Hepatic stellate cell (primary cell): ENCODE measurements around the gene BMAL1.

Experiments
- DNase-seq: peaks from one replicate; pipeline ENCODE4 v3.0.0; 2011; ENCODE audit warnings: low spot score

Gene BMAL1

GRCh38 chr11:13291800-13292199, 14.2 kb downstream of the BMAL1 start:
- DNase-seq: no peak

DNA sequence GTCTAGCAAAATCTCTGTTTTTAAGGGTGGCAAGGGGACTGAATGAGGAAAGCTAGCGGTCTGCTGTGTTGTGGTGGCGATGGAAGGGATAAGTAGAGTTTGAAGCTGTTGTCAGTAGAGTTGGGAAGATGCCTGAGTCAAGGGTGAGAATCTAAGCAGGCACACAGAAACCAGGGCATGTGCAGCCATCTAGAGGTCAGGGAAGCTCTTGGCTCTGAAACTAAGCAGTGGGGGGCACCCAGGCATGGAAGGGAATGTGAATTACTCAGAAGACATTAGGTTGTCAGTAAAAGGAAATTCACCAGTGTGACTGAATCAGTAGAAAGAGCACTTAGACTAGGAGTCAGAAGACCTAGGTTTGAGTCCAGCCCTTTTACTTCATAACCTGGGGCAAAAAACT, 15.4 kb downstream of the BMAL1 start:
- no peak for DNase-seq

DNA sequence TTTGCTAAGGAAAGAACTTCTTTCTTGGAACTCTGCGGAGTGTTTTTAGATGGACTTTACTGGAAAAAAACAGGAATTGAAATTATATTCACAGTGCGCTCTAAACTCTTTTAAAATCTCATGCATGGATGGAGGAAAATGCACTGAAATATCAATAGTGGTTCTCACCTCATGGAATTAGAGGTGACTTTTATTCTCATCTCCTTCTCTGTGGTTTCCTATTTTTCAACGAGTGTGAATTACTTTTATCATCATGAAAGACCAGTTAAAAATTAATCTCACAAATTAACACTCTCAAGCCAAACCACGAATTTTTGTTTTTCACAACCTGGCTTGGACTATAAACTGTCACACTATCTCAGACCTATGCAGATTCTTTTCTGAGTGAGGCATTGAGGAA, 16.6 kb downstream of the BMAL1 start:
- DNase-seq: no peak

DNA sequence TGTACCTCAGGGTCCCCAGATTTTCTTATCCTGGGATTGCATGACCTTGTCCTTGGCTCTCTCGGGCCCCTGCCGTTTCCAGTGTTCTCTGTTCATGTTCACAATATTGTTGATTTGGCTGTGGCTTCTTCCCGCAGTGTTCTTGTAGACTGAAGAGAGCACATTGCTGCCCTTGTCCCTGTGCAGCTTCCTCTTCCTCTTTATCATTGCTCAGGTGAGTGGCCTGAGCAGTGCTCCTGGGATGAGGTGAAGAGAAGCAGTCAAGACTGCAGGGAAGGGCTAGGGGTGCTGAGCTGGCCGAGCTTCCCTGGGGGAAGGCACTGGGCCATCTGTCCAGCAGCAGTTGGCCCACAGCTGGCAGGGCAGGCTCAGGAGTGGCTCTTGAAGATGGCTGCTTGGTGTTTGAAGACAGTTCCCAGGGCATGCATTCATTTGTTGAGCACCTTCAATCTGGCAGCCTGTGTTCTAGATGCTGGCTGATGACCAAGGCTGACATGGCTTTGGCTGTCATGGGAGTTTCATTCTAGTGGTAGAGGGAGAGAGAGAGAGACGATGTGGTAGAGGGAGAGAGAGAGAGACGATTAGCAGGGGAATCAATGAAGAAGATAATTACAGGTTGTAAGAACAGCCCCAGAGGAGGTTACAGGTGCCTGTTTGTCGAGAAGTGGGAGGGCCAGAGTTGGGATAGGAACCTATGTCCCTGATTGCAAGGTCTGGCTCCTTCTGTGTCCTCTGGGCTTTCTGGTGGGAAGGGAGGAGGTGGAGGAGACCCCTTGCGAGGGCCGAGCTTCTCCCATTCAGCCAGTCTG, 17.4 kb downstream of the BMAL1 start:
- DNase-seq: no peak

- no peak for DNase-seq
These were observed 19.8 kb downstream of the BMAL1 start for GRCh38 chr11:13297308-13297916.

- DNase-seq: no peak
These were observed 20.3 kb downstream of the BMAL1 start for GRCh38 chr11:13297917-13298356.

- no peak for DNase-seq
These were observed 21.2 kb downstream of the BMAL1 start for GRCh38 chr11:13298765-13299164.

GRCh38 chr11:13301522-13301921, 23.9 kb downstream of the BMAL1 start:
- DNase-seq: no peak

DNA sequence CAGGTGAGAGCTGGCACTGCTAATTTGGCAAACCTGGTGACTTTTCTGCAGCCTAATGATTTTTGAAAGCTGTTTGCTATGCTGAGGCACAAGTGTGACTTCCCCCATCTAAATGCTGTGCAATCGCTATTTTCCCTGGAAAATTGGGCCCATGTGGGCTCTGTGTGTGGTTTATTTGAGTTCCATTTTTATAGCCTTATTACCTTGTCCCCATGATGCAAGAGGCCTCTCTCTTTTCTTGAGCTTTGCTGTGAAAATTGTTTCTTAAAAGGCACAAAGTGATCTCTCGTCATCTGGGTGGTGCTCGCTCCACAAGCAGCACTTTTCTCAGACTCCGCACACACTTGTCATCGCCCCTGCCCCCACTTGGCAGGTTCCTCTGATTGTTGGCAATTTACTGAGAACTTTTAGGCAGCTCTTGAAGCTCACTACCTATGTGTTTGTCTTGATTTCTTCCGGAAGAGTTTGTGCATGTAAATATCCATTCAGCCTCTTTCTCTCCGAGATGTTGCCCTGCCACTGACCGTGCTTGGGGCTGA, 24.9 kb downstream of the BMAL1 start:
- no peak for DNase-seq

- DNase-seq: no peak
These were observed 26.4 kb downstream of the BMAL1 start for GRCh38 chr11:13303668-13304649.

DNA sequence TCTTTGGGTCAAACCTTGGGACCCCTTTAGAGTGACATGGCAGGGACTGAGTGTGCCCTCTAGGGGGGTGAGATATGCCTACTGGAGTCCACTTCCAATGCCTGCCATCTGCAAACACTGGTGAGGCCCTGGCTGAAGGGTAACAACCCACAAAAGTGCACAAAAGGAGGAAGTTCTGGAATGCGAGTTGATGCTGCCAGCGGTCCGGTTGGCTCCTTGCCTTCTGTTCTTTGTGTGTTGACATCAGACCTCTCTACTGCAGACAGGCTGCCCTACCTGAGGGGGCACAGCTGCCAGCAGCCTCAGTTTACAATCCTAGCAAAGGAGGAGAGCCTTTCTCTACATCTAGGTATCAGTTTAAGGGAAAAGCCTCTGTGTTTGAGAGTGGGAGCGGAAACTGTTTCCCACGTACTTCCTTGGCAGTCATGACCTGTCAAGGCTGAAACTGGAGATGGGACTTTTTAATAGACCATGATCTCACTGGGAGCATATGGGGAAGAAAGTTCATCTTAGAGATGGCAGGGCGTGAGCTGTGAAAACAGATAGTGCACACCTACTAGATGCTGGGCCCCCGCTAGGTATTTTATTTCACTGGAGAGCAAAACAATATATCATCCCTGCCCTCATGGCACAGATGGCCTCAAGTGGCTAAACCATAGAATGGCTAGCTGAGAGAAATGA, 27.2 kb downstream of the BMAL1 start:
- DNase-seq: no peak

DNA sequence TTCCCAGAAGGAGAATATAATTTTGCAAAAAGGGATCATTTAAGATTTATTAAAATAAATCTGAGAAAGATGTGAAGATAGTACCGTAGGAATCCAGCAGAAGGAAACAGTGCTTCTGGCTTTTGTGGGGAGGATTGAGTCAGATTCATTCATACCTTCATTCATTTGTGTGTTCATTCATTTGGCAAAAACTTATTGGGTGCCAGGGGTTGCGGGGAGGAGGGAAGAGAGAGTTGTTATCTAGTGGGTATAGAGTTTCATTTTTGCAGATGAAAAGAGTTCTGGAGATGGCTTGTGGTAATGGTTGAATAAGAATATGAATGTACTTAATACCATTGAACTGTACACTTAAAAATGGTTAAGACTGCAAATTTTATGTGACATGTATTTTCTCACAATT, 31.1 kb downstream of the BMAL1 start:
- DNase-seq: no peak

- no peak for DNase-seq
These were observed 31.6 kb downstream of the BMAL1 start for GRCh38 chr11:13309156-13309555.

DNA sequence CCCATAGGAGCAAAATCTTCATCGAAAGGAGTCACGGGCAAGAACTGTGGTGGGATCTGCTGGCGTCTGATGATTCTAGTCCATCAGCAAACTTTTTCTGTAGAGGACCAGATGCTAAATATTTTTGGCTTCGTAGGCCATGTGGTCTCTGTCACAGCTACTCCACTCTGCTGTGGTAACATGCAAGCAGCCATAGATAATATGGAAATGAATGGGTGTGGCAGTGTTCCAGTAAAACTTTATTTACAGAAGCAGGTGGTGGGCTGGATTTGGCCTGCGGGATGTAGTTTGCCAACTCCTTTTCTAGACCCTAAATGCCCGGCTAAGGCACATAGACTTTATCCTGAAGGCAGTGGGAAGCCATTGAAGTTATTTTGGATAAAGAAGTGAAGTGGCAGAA, 32.9 kb downstream of the BMAL1 start:
- no peak for DNase-seq

GRCh38 chr11:13311570-13311969, 34.0 kb downstream of the BMAL1 start:
- no peak for DNase-seq

- no peak for DNase-seq
These were observed 35.6 kb downstream of the BMAL1 start for GRCh38 chr11:13313005-13313819.

DNA sequence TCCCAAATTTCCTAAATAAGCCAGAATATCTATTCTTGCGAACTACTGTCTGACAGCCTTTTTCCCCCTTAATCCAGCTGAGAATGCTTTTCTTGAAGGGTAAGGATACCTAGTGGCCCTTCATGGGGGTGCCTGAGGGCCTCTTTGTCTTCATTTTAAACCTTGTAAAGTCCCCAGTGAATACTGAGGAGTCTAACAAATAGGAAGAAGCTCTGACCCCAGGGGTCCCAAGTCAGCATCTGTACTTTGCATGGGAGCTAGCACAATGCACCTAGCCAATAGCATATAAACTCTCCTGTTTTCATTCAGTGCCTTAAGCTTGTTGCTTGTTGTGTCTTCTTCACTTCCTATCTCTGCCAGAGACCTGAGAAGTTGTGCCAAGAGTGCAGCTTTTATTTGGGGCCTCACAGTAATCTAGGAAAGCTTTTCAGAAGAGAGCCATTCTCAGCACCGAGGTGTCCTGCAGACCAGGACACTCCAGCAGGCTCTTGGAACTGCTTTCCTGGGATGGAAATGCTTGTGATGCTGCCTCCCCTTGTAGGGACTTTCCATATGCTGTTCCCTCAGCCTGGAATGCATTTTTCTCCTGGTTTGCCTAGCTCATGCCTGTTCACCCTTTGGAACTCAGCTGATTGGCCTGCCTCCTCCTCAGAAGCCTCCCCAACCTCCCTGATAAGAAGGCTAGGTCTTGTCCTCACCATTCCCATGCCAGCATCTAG, 37.2 kb downstream of the BMAL1 start:
- no peak for DNase-seq

- DNase-seq: no peak
These were observed 38.2 kb downstream of the BMAL1 start for GRCh38 chr11:13315517-13316432.

DNA sequence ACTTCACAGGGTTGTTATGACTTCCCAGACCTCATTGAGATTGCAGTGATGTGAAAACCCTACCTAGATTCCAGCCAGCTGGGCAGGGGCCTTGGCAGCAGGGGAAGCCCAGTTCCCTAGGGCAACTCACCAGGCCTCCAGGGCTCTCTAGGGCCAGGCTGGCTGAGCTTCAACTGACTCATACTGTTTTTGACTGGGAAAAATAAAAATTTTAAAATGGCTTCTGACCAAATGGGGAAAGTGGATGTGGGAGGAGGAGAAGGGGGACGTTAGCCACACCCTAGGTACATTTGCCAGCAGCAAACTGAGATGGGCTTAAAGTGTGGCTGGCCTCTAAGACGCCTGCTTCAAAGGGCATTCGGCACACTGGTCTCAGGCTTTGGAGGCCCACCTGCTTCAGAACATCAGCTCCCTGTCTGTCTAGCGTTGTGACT, 39.0 kb downstream of the BMAL1 start:
- DNase-seq: peak; percentile 62
